DOHH2 (cell line): ENCODE data around the gene EPB41.

ENCODE experiments used
- CTCF ChIP-seq: fragments of 200-600 bp; sonication (generic); IDR thresholded peaks from one replicate; pipeline ENCODE4 v1.5.1; 2014; ENCODE audit warnings: antibody characterized with exemption, mild to moderate bottlenecking, low read depth, low read length; ENCODE audit not compliant: poor library complexity, severe bottlenecking
- EZH2phosphoT487 ChIP-seq: fragments of 200-600 bp; sonication (generic); IDR thresholded peaks from 2 replicates; pipeline ENCODE4 v1.6.1; 2017; ENCODE audit warnings: borderline replicate concordance, mild to moderate bottlenecking, antibody characterized with exemption, low read length, moderate library complexity, mixed read lengths

GRCh38 chr1:29077155-29077554, 162.8 kb downstream of the EPB41 start:
- TF ChIP-seq CTCF, result no peak
- TF ChIP-seq EZH2phosphoT487, result no peak
